HG03280 (cell line): ENCODE measurements around the gene MINDY4.

Source experiments
- ATAC-seq: cut with Tn5 transposase; IDR thresholded peaks from one replicate; pipeline ENCODE4 v1.9.1; 2021; ENCODE audit warnings: mild to moderate bottlenecking, moderate library complexity; ENCODE audit not compliant: unreplicated experiment

MINDY4 gene

GRCh38 chr7:30924624-30925023 lies 153.4 kb downstream of the MINDY4 start:
- ATAC-seq: no peak

- ATAC-seq: no peak
Observed at GRCh38 chr7:30925117-30925516, 153.9 kb downstream of the MINDY4 start.

GRCh38 chr7:30925913-30926312 lies 154.7 kb downstream of the MINDY4 start:
- no peak for ATAC-seq

GRCh38 chr7:30926313-30926712 lies 155.1 kb downstream of the MINDY4 start:
- no peak for ATAC-seq

GRCh38 chr7:30927040-30927439 lies 155.8 kb downstream of the MINDY4 start:
- ATAC-seq: no peak

GRCh38 chr7:30927559-30927958 lies 156.3 kb downstream of the MINDY4 start:
- ATAC-seq: no peak

- no peak for ATAC-seq
Observed at GRCh38 chr7:30928254-30928872, 157.1 kb downstream of the MINDY4 start.

DNA sequence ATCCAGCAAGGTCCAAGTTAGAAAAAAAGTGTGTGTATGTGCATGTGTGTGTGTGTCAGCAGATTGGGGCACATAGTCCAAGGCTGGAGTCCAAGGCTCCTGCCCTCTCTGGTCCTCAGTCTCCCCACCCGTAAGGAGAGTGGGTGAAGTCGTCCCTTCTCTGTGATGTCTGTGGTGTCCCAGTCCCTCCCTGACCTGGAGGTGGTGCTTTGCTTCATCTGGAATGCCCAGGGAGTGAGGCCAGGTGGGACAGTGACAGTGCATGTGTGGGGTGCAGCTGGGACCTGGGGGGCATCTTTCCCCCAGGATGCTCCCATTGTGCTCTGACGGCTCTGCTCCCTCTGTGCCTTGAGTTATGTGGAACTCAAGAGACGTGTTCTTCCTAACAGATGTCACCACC lies 158.5 kb downstream of the MINDY4 start:
- ATAC-seq: no peak

DNA sequence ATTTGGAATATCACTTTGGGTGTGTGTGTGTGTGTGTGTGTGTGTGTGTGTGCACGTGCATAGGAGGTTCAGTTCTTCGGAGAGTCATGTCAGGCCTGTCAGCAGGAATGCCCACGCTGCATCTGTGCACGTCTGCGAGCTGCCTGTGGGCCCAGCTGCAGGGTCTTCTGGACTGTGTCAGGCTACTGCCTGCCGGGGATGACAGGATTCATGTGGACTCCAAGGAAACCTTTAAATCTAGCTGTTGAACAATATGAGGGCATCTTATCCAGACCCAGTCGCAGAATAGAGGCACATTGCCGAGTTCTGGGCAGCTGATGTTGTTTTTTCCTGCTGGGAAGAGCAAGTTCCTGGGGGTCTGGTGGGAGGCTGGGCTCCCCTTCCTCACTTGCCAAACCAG lies 159.4 kb downstream of the MINDY4 start:
- no peak for ATAC-seq

DNA sequence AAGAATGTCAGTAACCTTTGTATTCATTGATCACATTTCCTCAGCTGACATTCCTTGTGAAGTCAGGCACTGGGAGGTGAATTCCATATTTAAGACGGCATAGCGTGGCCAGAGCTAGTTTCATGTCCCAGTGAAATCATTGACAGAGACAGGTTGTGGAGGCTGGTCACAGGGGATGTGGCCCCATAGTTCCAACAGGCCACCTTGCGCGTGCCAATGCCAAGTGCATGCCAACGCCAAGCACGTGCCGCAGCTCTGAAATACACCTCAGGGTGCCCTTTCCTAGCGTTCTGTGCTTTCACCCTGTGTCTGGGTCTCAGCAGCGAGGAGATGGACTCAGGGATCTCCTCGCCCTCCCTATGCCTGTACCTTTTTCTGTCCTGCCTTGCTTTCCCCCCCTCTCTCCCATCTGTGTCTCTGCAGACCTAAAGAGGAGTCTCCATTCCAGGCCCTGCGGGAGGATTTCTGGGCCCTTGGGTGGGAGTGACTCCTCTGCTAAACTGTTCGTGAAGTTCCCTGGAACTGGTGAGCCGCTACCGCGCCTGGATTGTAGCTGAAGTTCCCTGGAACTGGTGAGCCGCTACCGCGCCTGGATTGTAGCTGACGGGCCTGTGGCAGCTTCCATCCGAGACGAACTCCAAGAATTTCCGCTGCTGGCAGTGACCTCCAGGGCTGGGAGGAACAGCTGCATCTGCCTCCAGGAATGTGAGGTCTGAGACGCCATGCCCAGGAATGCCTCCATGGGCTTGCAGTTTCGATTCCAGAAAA lies 160.1 kb downstream of the MINDY4 start:
- no peak for ATAC-seq

DNA sequence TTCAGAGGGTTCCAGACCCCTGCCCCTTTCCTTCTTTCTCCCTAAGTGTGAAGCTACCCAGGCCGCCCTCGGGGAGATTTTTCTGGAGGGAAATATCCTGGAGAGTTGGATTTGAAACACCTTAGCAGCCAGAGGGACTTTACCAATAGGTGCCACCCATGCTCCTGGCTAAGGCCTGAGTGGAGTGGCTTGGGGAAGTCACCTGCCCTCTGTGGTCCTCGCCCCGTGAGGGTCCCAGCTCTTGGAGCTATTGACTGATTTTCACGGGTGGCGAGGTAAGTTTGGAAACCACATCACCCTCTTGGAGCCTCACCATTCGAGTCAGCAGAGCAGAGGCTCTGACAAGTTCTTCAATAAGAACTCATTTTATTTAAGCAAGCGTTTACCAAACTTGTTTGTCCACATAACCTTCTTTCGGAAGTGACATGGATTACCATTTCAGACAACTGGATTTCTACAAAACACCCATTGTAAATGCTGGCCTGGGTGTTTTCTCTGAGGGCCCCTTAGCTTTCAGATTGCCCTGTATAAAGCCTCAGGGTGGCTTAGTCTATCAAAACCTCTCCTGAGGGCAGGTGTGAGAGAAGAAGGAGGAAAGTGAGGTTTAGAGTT lies 160.8 kb downstream of the MINDY4 start:
- no peak for ATAC-seq

GRCh38 chr7:30932562-30932961 lies 161.3 kb downstream of the MINDY4 start:
- no peak for ATAC-seq

GRCh38 chr7:30933124-30933974 lies 162.1 kb downstream of the MINDY4 start:
- no peak for ATAC-seq

DNA sequence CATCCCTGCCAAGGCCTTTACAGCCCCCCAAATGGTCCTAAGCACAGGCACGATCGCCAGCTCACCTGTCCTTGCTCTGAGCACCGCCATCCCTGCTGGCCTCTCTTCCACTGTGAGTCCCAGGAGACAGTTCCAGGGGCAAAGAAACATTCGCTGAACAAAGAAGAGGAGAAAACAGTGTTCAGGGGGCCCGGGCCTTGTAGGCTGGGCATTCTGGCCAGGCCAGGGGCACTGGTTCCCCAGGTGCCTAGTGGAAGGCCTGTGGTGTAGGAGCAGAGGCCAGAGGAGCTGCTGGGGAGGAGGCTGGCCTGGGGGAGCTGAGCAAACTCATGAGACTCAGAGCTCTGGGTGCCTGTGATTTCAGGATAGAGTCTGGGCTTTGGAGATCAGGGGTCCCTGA lies 163.0 kb downstream of the MINDY4 start:
- ATAC-seq: no peak

GRCh38 chr7:30934732-30935568 lies 163.7 kb downstream of the MINDY4 start:
- ATAC-seq: no peak

DNA sequence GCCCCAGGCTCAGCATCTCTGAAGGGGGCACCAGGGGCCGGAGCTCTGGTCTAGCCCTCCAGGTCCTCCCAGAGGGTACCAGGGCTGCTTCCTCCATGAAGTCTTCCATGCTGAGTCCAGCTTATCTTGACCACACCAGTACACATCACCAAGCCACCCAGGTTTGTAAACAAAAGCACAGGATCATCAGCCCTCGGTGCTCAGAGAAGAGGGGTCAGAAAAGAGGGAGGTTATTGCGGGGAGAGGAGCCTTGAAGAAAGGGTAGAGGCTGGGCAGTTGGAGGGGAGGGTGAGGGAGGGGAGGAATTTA lies 164.3 kb downstream of the MINDY4 start:
- no peak for ATAC-seq

GRCh38 chr7:30936650-30937245 lies 165.5 kb downstream of the MINDY4 start:
- ATAC-seq: no peak

DNA sequence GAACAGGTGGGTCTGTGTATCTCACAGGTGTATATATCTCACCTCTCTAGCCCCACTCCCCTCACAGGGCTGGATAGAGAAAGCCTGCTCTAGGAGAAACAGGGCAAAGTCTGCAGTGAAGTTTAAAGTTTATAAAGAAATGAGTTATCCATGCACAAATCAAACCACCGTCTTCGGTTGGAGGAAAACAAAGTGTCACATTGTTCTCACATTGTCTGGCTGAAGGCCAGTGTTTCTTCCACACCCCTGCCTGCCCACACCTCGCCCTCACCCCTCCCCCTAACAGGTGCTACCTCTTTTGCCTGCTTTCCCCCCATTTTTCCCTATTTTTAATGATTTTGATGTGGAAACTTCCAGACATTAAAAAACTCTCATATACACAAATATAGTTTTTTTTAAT lies 166.2 kb downstream of the MINDY4 start:
- ATAC-seq: no peak

GRCh38 chr7:30938435-30939316 lies 167.5 kb downstream of the MINDY4 start:
- peak; percentile 84 for ATAC-seq
